GF-D8 (cell line): Measurements from ENCODE around the gene ENKD1.

Experiments
- DNase-seq: peaks from one replicate; lab custom pipeline; 2025; lab: John Stamatoyannopoulos, UW

The ENKD1 gene

DNA sequence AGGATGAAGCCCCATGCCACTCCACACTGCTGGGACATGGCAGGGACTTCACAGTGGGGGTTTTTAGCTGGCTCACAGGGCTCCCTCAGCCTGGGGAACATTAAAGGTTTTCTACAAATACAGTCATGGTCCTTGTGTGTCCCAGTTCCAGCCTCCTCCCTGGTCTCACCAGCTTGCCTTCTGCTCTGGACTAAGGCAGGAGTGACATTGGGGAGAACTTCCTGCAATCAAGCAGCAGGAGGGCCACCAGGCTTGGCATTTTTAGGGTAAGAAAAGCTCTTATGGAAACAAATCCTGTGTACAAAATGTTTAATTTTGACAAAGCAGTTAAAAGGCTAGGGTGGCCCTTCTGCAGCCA is 3.9 kb downstream of the ENKD1 start:
- no peak for DNase-seq

DNA sequence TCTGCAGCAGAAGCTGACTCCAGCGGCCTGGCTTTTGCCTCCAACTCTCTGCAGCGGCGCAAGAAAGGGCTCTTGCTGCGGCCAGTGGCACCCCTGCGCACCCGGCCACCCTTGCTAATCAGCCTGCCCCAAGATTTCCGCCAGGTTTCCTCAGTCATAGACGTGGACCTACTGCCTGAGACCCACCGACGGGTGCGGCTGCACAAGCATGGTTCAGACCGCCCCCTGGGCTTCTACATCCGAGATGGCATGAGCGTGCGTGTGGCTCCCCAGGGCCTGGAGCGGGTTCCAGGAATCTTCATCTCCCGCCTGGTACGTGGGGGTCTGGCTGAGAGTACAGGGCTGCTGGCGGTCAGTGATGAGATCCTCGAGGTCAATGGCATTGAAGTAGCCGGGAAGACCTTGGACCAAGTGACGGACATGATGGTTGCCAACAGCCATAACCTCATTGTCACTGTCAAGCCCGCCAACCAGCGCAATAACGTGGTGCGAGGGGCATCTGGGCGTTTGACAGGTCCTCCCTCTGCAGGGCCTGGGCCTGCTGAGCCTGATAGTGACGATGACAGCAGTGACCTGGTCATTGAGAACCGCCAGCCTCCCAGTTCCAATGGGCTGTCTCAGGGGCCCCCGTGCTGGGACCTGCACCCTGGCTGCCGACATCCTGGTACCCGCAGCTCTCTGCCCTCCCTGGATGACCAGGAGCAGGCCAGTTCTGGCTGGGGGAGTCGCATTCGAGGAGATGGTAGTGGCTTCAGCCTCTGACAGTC is 4.5 kb downstream of the ENKD1 start:
- no peak for DNase-seq

GRCh38 chr16:67661101-67661761 is 5.3 kb downstream of the ENKD1 start:
- no peak for DNase-seq

- DNase-seq = peak; percentile 80
These were observed 6.0 kb downstream of the ENKD1 start, which contains the start of gene PARD6A for GRCh38 chr16:67660564-67661028. Gene PARD6A, plus strand, starts transcription at chr16:67660960. Its CDS starts 79 bp downstream, at chr16:67661039.

DNA sequence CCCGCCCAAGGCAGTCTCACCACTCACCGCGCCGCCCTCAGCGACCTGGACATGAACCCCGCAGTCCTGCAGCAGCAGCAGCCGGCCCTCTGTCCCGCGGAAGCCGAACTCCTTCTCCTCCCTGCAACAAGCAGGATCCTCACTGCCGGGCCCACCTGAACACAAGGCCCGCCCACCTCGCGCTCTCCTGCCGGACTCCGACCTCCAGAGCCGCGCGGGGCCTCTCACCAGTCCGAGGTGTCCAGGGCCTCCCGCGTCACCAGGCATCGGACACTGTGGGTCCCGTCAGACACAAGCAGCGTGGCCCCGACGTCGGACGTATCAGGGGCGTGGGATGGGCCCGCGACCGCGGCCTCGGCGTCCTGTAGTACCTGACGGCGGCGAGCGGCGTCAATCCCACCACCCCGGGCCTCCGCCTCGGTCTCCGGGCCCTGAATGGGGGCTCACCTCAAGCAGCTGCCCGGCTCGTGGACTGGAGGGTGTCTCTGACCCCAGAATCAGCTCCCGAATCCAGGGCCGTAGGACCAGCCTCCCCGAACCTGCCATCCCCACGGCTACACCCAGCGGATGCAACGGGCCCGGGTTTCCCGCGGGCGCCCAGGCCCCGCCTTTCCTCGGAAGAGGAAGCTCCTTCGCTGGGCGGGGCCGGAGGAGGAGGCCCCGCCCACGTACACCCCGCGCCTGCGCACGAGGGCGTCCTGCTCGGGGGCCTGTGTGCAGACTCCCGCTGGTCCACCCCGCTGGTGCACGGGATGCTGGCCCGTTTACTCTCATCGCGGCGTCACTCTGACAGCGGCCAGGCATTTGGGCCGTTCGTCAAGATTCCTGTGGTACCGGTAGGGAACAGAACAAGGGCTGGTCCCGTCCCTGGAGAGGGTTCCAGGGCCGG is 6.6 kb downstream of the ENKD1 start, which contains the start of gene ACD:
Gene ACD, minus strand, starts transcription at position 586 of the 889 bp plus-strand sequence. Its CDS starts 40 bp downstream, at position 546.
- DNase-seq = peak; percentile 66

DNA sequence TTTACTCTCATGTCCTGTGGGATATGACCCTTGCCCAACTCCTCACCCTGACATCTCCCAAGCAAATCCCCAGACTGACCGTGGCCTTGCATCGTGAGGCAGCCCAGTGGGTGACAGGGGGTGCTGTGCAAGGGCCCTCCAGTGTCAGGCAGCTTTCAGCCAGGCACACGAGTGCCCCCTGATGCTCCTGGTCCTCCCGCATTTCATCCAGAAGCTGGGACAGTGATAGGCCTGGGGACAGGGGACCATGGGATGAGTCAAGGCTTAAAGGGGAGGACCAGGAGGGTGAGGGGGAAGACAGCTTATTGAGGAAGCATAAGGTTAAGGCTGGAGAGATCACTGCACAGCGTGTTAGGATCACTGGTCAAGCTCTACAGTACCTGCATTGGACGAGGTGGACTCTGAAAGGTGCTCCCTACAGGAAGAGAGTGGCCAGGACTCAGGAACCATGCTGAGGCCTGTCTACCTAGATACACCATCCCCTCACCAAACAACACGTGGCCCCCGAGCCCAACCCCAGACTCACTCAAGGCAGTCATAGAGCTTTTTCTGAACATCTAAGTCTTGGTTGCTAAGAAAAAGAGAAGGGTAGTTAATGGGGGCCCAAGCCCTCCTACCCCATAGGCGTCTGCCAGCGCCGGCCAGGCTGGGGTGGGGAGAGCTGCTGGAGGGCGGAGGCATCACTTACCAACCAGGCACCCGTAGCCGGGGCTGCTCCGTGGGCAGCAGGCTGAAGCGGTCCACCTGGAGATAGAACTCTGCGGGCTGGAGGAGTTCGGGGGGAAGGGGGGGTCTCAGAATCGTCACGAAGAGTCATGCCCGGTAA is 7.5 kb downstream of the ENKD1 start:
- DNase-seq = no peak

DNA sequence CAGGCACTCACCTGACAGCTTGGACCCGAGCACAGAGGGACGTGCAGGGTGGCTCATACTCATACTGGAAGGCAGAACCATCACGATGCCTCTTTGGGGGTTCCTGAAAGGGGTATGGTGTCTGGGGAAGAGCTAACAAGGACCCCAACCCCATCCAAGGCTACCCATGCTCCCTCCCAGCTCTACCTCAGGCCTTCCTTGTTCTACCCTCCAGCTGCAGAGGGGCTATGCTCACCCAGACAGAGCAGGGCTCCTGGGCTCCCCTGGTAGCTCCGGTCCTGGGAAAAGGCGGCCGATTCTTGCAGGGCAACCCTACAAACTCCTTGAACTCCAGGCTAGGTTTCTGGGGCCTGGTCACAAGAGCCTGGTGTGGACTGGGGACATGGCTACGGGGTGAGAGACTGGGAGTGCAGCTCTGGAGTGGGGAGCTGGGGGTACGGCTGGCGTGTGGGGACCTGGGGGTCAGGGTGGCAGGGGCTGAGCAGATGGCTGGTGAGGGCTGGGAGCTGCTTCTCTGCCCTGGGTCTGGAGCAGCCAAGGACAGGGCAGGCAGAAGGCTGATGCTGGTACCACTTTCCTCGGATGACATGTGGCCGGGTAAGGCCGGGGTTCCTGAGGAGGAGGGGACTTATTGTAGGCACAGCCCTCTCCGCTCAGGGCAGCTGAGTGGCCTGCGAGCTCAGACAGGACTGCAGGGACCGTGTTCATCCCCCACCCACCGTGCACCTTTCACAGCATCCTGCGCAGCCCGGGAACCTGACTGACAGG is 8.6 kb downstream of the ENKD1 start:
- DNase-seq = no peak

DNA sequence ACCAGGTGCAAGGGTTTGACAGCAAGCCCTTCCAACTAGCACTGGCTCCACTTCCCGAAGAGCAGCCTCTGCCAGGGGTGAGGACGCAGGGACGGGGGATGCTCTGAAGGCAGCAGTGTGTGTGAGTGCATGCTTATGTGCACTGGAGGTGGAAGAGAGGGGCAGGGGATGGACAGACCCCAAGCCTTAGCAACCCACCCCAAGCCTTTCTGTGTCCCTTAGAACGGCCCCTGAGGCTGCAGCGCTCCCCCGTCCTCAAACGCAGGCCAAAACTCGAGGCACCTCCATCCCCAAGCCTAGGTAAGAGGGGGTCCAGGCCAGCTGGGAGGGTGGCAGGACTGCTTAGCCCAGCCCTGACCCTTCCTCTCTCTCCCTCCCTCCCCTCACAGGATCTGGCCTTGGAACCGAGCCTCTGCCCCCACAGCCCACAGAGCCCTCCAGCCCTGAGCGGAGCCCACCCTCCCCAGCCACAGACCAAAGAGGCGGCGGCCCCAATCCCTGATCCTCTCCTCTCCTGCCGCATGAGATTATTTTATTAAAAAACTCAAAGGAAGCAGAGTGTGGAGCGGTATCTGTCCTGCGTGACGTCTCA is 9.4 kb downstream of the ENKD1 start:
- DNase-seq = no peak

DNA sequence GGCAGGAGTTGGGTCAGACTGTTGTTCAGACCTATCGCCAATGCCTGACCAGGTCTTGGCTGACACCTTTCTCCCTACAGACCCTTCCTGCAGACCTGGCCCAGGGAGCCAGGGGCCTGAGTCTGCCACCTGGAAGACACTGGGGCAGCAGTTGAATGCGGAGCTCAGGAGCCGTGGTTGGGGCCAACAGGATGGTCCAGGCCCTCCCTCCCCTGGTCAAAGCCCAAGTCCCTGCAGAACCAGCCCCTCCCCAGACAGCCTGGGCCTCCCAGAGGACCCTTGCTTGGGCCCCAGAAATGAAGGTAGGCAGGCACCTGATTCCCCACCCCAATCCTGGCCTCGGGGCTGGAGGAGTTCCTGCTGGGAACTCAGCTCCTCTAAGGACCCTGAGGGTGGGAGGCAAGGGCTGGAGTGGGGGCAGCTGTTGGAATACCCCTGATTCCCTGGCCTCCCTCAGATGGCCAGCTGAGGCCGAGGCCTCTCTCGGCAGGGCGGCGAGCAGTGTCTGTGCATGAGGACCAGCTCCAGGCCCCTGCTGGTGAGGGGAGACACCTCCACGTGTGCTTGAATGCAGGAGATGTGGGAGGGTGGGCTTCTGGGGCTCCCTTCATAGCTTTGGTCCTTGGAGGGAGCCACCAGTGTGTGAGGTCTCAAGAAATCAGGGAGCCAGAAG is 10.1 kb downstream of the ENKD1 start:
- no peak for DNase-seq

DNA sequence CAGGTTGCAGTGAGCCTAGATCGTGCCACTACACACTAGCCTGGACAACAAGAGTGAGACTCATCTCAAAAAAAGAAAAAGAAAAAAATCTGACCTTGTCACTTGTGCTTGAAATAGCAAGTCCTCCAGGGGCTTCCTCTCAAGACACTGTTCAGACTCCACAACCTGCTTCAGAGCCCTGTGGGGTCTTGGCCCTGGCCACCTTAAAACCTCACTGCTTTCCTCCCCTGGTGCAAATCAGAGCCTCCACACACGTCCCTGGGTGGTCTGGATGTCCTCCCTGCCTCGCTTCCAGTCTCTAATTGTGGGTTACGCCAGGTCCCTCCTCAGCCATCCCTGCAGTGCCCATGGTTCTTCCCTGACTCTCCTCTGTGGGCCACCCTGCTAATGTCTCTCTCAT is 11.2 kb downstream of the ENKD1 start:
- DNase-seq = no peak

DNA sequence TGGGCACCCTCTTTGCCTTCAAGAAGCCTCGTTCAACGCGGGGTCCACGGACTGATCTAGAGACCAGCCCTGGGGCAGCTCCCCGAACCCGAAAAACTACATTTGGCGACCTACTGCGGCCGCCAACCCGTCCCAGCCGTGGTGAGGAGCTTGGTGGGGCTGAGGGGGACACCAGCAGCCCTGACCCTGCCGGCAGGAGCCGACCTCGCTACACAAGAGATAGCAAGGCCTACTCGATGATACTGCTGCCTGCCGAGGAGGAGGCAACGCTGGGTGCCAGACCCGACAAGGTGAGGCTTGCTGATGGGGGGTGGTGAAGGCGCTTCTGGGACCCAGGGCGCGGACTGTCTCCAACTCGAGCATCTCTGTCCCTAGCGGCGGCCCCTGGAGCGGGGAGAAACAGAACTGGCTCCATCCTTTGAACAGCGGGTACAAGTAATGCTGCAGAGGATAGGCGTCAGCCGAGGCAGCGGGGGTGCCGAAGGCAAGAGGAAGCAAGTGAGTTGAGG is 12.1 kb downstream of the ENKD1 start:
- DNase-seq = no peak

GRCh38 chr16:67653789-67654402 is 12.7 kb downstream of the ENKD1 start:
- DNase-seq = no peak

DNA sequence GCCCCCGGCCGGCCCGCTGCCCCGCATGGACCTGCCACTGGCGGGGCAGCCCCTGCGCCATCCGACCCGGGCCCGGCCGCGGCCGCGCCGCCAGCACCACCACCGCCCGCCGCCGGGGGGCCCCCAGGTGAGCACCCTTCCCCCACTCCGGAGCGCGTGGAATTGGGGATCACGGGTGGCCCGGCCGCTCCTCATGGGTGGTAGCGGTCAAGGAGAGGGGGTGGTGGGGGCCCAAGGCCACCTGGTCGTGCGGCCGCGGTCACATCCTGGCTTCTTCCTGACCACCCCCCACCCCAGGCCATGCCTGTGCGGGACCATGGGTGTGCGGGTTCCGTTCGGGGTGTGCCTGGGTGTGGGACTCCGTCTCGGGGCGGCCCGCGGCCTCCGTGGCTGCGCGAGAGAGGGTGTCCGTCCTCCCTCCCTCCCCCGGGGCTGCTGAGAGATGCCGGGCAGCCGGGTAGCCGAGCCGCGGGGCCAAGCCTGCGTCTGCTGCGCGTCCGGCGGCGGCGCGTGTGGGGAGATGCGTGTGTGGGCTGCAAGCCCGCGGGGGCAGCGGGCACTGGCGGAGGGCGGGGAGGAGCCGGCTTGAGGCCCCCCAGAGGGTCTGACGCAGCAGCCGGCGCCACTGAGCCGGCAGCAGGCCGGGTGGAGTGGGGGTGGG is 13.3 kb downstream of the ENKD1 start:
- no peak for DNase-seq

- no peak for DNase-seq
These were observed 13.9 kb downstream of the ENKD1 start for GRCh38 chr16:67652578-67653127.

DNA sequence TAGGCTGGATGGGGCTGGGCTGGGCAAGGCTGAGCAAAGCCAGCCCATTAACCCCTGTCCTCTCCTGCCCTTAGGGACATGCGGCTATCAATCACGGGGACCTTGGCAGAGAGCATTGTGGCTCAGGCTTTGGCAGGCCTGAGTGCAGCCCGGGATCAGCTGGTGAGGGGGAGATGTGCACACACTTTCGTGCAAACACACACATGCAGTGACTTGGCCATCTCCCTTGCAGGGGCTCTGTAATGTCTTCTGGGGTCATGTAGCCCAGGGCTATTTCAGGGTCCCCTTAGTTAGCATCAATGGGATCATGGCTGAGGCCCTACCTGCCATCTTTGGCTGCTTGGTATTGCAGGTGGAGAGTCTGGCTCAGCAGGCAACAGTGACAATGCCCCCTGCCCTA is 14.7 kb downstream of the ENKD1 start:
- no peak for DNase-seq

GRCh38 chr16:67651039-67651438 is 15.5 kb downstream of the ENKD1 start:
- no peak for DNase-seq

GRCh38 chr16:67650023-67650422 is 16.5 kb downstream of the ENKD1 start:
- no peak for DNase-seq

DNA sequence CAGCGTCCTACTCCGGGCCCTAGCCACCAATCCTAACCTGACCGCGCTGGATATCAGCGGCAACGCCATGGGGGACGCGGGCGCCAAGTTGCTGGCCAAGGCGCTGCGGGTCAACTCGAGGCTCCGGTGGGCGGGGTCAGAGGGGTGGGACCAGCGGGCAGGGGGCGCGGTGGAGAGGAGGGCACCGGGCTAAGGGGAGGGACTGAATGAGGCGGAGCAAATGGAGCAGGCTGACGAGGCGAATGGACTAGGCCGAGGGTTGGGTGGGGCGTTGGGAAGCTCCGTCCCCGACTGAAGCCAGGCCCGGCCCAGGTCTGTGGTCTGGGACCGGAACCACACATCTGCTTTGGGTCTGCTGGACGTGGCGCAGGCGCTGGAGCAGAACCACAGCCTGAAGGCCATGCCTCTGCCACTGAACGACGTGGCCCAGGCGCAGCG is 17.0 kb downstream of the ENKD1 start:
- no peak for DNase-seq
